HTERT RPE-1 (cell line): ENCODE data around the gene FAM180A.
"Not testable (repeated sequence)": the region's sequence is repeated elsewhere in the genome, so short reads cannot be mapped to it uniquely, and the experiment has no call there.

ENCODE experiments used
- in situ Hi-C: fragments of 300-500 bp; cut with MboI; formaldehyde crosslinking; loops from 4 replicates; pipeline ENCODE4 v1.14.3; 2020; ENCODE audit warnings: low sequenced_read_pairs

FAM180A gene

DNA sequence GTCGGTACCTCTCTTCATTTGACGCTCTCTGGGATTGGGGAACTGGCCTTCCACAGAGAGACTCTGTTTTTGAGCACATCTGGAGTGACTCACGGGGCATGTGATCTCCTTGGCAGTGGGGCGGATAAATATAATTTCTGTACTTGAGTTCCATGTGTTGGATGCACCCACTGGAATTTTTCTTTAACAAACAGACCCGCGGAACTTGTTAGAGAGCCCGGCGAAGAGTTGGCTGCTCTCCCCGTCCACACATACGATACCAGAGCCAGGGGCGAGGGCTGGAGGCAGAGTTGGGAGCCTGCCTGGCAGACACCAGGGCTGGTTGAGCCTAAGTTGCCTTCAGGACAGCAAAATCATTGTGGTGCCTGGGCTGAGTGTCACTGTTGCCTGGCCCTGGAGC lies at the start of gene FAM180A:
Gene FAM180A (minus strand): TSS at position 44 of the 400 bp plus-strand sequence. CDS start 233 bp downstream, outside the sequence.
- in situ Hi-C loops = no loop called here

GRCh38 chr7:135798095-135798494 lies 49.5 kb upstream of the FAM180A start:
- in situ Hi-C loops = no loop called here

GRCh38 chr7:135795846-135796570 lies 47.4 kb upstream of the FAM180A start:
- in situ Hi-C loops = no loop called here

GRCh38 chr7:135793841-135794240 lies 45.2 kb upstream of the FAM180A start:
- in situ Hi-C loops = no loop called here

GRCh38 chr7:135792866-135793265 lies 44.3 kb upstream of the FAM180A start:
- in situ Hi-C loops = no loop called here

DNA sequence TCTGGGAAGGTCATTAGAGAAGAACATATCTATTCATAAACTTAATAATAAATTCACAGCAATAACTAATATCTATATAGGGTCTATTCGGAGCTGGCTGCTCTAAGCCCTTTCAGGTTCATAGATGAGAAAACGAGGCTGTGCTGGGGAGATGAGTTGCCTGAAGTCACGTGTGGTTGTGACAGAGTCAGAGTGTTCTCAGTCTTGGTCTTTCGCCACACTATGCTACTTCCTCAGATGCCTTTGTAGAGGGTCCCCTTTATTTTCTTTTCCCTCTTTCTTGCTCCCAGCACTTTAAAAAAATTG lies 43.7 kb upstream of the FAM180A start:
- in situ Hi-C loops = no loop called here

DNA sequence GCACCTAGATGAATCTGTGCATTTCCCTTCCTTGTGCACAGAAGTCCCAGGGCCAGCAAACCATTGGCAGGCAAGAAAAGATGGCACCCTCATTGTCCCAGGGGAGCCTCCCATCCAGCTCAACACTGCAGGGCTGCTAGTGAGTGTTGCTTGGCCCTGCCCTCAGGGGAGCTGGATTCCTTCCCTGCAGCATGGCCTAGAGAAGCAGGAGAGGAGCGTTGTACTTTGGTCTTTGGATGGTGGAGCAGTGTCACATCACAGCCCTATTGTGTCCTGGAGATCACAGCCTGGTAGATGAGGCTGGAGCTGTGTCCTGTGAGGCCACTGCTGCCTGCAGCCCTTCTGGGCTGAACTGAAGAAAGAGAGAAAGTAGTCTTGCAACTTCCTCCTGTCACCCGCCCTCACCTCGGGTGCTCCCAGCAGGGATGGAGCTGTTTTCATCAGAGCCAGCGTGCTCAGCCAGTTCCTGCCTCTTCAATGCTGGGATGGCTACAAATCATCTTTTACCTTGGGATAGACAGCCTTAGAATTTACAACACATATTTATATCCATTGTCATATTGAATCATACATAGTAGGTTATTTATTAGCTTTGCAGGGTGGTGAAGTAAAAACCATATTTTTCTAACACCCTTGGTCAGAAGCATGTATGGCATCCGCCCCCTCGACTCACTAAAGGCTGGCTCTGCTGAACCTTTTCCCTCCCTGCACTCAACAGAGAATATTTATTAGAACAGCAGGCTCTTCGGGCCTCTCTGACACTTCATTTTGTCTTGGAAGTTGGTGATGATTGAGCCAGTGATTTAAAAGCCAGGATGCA lies 43.1 kb upstream of the FAM180A start:
- in situ Hi-C loops = no loop called here

DNA sequence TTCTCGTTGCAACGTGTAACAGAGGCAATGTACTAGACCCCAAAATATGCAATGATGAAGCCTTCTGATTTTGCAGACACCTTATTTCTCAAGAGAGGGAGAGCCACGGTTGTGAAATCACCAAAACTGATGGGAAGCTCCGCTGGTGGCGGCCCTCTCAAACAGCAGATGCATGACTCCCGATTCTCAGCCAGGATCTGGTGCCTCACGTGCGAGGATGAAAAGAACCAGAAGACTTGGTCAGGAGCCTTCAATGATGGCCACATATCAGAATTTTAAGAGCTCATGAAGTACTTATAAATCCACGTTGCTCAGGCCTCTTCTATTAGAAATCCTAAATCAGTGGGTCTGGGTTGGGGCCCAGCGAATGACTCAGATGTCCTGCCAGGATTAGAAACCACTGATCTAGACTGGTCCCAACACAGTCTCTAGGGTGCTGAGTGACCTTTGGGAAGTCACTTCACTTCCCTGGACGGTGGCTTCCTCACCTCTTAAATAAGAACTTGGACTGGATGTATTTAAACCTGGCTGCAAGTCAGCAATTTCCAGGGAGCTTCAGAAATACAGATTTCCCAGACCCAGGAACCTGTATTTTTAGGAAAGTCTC lies 41.9 kb upstream of the FAM180A start:
- in situ Hi-C loops = no loop called here

DNA sequence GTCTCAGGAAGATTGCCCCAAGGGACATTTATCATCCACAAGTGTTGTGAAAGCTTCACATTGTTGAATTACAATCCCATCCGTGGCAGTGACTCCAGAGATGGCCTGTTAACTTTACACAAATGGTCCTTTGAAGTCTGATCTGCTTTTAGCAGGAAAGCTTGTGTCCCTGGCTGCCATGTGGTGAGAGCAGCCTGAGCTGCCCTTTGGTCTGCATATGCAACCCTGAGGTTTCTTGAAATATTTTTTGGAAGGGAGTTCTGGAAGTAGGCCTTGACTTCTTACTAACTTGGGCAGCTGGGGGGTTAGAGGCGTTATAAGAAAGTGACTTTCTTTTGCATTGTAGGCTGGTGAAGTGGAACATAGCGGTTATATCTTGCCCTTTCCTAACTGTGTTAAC lies 41.3 kb upstream of the FAM180A start:
- in situ Hi-C loops = no loop called here

GRCh38 chr7:135789431-135789830 lies 40.8 kb upstream of the FAM180A start:
- in situ Hi-C loops = no loop called here

GRCh38 chr7:135786911-135787310 lies 38.3 kb upstream of the FAM180A start:
- in situ Hi-C loops = no loop called here

- in situ Hi-C loops = no loop called here
Observed at GRCh38 chr7:135785065-135785464, 36.5 kb upstream of the FAM180A start.

DNA sequence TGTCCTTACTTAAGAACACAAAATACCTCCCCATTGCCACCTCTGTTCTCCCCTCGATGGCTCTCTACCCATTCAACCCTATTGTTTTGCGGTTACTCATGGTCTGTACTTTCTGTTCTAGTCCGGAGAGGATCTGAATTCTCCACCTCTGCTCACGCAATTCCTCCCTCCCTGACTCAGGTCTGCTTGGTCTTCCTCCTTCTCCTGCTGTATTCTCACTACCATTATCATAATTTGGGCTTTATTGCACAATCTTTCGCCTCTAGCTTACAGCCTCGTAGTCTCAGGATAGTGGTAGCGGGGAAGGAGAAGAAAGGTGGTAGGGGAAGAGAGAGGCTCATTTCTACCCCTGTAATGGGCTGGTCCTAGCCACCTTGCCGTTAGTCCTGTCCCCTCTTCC lies 35.4 kb upstream of the FAM180A start:
- in situ Hi-C loops = no loop called here

DNA sequence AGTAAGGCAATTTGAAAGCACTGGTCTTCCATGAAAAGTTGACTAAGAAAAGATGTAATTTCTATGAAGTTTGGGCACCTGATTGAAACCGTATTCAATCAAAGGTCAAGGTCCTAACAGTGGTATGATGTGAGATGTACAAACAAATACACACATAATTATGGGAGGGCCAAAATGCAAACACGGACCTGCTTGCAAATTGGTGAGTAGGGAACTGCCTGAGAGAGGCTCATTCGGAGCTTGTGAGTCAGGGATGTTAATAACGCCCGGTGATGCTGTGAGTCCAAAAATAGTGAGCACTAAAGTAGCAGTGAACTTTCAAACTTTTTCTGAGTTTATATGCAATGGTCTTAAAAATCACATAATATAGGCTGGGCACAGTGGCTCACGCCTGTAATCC lies 34.2 kb upstream of the FAM180A start:
- in situ Hi-C loops = no loop called here

DNA sequence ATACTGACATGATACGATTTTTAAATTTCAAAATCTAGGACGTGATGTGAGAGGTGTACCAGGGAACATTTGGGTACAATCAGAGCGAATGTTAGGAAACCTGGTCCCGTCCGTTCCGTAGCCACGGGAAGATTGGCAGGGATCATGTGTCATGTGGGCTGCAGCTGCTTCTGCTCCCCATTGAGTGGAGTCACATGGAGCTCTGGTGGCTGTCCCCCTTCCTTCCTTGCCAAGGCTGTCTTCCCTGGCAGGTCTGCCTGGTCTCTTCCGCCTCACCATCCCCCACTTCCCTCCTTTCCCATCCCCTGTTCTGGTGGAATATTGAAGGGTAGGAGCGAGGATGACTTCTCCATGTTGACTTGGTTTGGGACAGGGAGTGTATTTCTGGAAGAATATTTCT lies 33.8 kb upstream of the FAM180A start:
- in situ Hi-C loops = no loop called here

- in situ Hi-C loops = no loop called here
Observed at GRCh38 chr7:135777626-135778398, 29.2 kb upstream of the FAM180A start.

GRCh38 chr7:135775915-135776314 lies 27.3 kb upstream of the FAM180A start:
- in situ Hi-C loops = not testable (repeated sequence)

DNA sequence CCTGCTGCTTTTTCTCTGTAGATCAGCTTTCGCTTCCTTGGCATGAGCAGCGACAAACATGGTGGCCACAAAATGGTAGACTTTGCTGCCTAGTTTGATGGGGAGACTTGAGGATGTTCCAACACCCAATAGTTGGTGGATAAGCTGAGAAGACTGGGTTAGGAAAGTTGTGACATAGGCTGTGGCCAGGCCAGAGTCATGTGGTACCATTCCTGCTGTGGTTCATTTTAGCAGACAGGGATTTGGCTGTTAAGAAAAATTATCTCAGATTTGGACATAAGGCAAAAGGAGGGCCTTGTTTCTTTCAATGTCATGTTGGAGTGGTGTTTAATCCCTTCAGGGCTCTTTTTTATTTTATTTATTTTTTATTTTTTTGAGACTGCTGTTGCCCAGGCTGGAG lies 26.6 kb upstream of the FAM180A start:
- in situ Hi-C loops = no loop called here

DNA sequence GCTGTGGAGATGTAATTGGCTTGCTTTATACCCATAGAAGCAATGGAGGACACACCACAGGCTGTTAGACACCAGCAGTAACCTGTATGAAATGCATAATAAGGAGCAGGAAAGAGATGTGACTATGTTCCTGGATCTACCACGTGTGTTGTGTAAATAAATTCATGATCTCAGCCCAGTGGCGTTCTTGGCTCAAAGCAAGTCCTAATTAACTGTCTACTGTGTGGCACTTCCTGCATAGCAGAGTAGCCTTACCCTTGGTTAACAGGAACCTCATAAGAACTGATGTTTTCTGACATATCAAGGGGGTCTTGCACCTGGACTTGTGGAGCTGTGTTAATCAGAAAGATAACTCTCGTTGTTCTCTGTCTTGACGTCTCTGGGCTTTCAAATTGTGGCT lies 25.7 kb upstream of the FAM180A start:
- in situ Hi-C loops = no loop called here

- in situ Hi-C loops = no loop called here
Observed at GRCh38 chr7:135773464-135773863, 24.9 kb upstream of the FAM180A start.

GRCh38 chr7:135772639-135773222 lies 24.1 kb upstream of the FAM180A start:
- in situ Hi-C loops = no loop called here
